ENCODE results near the gene MUC12. TPM values are rescaled to one million over a fixed set of nuclear protein-coding genes. Genes with fewer than 3 reads are reported as not detected.

Gene MUC12
- total and polyA plus RNA-seq, 2 of the 4 experiments (the other 2 are of a cell fraction): 4.0 TPM; not detected in 1

DNA sequence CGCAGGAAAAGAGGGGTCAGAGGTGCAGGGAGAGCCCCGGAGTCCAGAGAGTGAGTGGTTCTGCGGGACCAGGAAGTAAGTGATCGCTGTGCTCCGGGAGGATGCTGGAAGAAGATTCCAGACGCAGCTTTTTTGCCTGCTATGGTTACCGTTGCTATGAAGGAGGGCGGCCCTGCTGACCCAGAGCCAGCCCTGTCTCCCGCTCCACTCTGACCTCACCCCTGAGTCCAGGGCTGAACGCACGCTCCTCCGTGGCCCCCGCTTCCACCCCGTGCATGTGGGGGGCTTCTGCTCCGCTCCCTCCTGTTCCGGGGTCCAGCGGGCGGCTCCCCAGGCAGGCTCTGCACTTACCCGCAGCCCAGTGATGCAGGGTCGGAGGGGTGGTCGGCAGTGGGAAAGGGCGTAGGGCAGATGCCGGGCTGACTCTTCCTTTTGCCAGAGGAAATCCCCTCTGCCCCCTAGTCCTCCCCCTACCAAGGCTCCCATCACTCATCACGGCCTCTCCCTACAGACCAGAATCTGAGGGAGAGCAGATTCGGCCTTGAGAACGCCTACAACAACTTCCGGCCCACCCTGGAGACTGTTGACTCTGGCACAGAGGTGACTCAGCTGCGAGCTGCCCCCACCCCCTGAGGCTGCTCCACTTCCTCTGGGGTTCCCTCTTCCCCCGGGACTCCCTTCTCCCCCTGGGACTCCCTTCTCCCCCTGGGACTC, 47.9 kb downstream of the MUC12 start (continued):
- no peak for TF ChIP-seq BHLHE40 (IDR thresholded peaks at IDR 0.05; ENCODE audit: low read depth, low read length)
- no peak for TF ChIP-seq MXI1 (IDR thresholded peaks at IDR 0.05; ENCODE audit: borderline replicate concordance, low read depth, low read length)
- peak; percentile 79 for TF ChIP-seq FOS (IDR thresholded peaks at IDR 0.05; ENCODE audit: low read depth, low read length)

DNA sequence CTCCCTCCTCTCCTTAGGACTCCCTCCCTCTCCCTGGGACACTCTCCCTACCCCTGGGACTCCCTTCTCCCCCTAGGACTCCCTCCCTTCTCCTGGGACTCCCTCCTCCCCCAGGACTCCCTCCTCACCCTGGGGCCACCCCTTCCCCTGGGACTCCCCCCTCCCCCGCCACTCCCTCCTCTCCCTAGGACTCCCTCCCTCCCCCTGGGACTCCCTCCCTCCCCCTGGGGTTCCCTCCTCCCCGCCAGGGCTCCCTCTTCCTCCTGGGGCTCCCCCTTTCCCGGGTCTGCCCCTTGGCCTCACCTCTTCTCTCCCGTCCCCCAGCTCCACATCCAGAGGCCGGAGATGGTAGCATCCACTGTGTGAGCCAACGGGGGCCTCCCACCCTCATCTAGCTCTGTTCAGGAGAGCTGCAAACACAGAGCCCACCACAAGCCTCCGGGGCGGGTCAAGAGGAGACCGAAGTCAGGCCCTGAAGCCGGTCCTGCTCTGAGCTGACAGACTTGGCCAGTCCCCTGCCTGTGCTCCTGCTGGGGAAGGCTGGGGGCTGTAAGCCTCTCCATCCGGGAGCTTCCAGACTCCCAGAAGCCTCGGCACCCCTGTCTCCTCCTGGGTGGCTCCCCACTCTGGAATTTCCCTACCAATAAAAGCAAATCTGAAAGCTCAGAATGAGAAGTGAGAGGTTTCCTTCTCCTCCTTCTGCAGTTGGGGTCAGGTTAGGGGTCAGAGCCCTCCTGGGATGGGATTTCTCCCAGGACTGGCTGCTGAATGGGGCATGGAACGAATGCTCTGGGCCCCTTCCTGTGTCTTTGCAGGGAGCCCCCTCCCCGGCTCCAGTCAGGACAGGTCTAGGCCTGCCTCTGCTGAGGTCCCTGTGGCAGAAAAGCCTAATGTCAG, 49.2 kb downstream of the MUC12 start:
- no peak overlapping the region for H3K56ac ChIP-seq (ENCODE audit: extremely low read depth, insufficient read depth, low read length)
- H2AK5ac ChIP-seq (ENCODE audit: low read depth, low read length): peak overlapping the region; percentile 39; the same call in 1 of the 2 replicates
- H2BK20ac ChIP-seq (ENCODE audit: low read depth, low read length): no peak overlapping the region
- no peaks in the 10 kb centered on the region for H3K36me3 ChIP-seq (ENCODE audit: control insufficient read depth, insufficient read depth, low read length)
- no peak overlapping the region for H2BK15ac ChIP-seq (ENCODE audit: low read depth, low read length)
- no peak overlapping the region for H3K27ac ChIP-seq (ENCODE audit: insufficient read depth, low read length)
- in situ Hi-C loops (cut with MboI; ENCODE audit: low sequenced_read_pairs): no loop called here
- dilution Hi-C loops (cut with HindIII; ENCODE audit: low sequenced_read_pairs, unreplicated experiment): no loop called here
- peak overlapping the region; percentile 49 for H2AFZ ChIP-seq (replicated peaks; ENCODE audit: low read length, poor library complexity)
- no peak overlapping the region for H2BK120ac ChIP-seq (ENCODE audit: low read depth, low read length)
- H4K20me1 ChIP-seq (ENCODE audit: insufficient read depth, low read length): no peaks in the 10 kb centered on the region
- ChIA-PET CTCF (no interaction called here), POLR2A (ENCODE audit: unreplicated experiment) (interaction anchor here (0.5 kb wide), 1 partner anchor 35 kb away, joined by 4 read pairs; no protein-coding TSS in a partner anchor)
- no peak overlapping the region for H3K4ac ChIP-seq (ENCODE audit: low read depth, low read length)
- H3K23ac ChIP-seq (ENCODE audit: low read depth, low read length): no peak overlapping the region
- no peak overlapping the region for H2AK9ac ChIP-seq (replicated peaks; ENCODE audit: low read depth, low read length, poor library complexity)
- H2BK5ac ChIP-seq (ENCODE audit: low read depth, low read length, poor library complexity, severe bottlenecking): no peak overlapping the region
- H4K8ac ChIP-seq (ENCODE audit: low read depth in 2 of 2, low read length in 2 of 2): peak overlapping the region in 1 of 2 experiments; percentile 16; a peak in 1 of 4 replicates
- H3K79me1 ChIP-seq (ENCODE audit: low read depth in 1 of 2, low read length in 2 of 2): peaks cover 14 to 23% of the 10 kb centered on the region in 2 experiments; a peak in 2 of 4 replicates
- H3K18ac ChIP-seq (ENCODE audit: low read depth, low read length): no peak overlapping the region
- H3K4me2 ChIP-seq (ENCODE audit: low read depth, low read length): no peak overlapping the region
- intact Hi-C loops (cut with micrococcal nuclease): no loop called here
- no peak overlapping the region for H4K5ac ChIP-seq (ENCODE audit: low read depth, low read length)
- no peak overlapping the region for H3K9ac ChIP-seq (ENCODE audit: low read depth, low read length)
- H3K9me1 ChIP-seq (ENCODE audit: insufficient read depth, low read length): peaks cover 5% of the 10 kb centered on the region; the same call in 1 of the 2 replicates
- 80% methylated on average over 1 of the region's 14 CpGs; no CpG with 5 or more reads in 1 of the 2 experiments for WGBS, 2 experiments (ENCODE audit: extremely low coverage in 2 of 2, insufficient read length in 1 of 2)
- no peak for DNase-seq
- no peaks in the 10 kb centered on the region for H3K9me3 ChIP-seq (ENCODE audit: control insufficient read depth, insufficient read depth, low read length)
- no peak overlapping the region for H3K4me3 ChIP-seq (ENCODE audit: insufficient read depth, low read depth, low read length)
- 0 out of 2 replicates have a peak, but pooled peaks cover 2% of the 10 kb centered on the region for H3K4me1 ChIP-seq (ENCODE audit: control insufficient read depth, insufficient read depth, low read length)
- H3K14ac ChIP-seq (replicated peaks; ENCODE audit: low read depth, low read length): no peak overlapping the region
- no TSS peak for BruUV-seq (replicated peaks)
- peaks cover 8% of the 10 kb centered on the region for H3K27me3 ChIP-seq (ENCODE audit: control insufficient read depth, insufficient read depth, low read length)
- TF ChIP-seq MAZ (IDR thresholded peaks at IDR 0.05; ENCODE audit: borderline replicate concordance, low read depth, low read length): no peak
- TF ChIP-seq NFE2L2 (IDR thresholded peaks at IDR 0.05; ENCODE audit: low read depth, low read length): no peak
- no peak for TF ChIP-seq CHD1 (IDR thresholded peaks at IDR 0.05; ENCODE audit: low read depth, low read length)
- TF ChIP-seq BHLHE40 (IDR thresholded peaks at IDR 0.05; ENCODE audit: low read depth, low read length): no peak
- TF ChIP-seq FOS (IDR thresholded peaks at IDR 0.05; ENCODE audit: low read depth, low read length): no peak
- TF ChIP-seq, protein P1, sequence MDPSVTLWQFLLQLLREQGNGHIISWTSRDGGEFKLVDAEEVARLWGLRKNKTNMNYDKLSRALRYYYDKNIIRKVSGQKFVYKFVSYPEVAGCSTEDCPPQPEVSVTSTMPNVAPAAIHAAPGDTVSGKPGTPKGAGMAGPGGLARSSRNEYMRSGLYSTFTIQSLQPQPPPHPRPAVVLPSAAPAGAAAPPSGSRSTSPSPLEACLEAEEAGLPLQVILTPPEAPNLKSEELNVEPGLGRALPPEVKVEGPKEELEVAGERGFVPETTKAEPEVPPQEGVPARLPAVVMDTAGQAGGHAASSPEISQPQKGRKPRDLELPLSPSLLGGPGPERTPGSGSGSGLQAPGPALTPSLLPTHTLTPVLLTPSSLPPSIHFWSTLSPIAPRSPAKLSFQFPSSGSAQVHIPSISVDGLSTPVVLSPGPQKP (IDR thresholded peaks at IDR 0.05; ENCODE audit: borderline replicate concordance, low read depth, low read length): no peak
- H4K91ac ChIP-seq (ENCODE audit: insufficient read depth, low read depth, low read length): no peak overlapping the region
- no peak for ATAC-seq (ENCODE audit: low read depth)

Data from IMR-90 (cell line).